Astrocyte of the hippocampus (primary cell): ENCODE results near the gene ANGPTL5.
"Not testable (repeated sequence)": the region's sequence is repeated elsewhere in the genome, so short reads cannot be mapped to it uniquely, and the experiment has no call there.

Source experiments
- DNase-seq: peaks from one replicate; pipeline ENCODE4 v3.0.0; 2011; ENCODE audit warnings: low read depth, low spot score

The ANGPTL5 gene

GRCh38 chr11:101889767-101890166 is 26.6 kb downstream of the ANGPTL5 start:
- DNase-seq: no peak

- DNase-seq: no peak
These were observed 30.7 kb downstream of the ANGPTL5 start for GRCh38 chr11:101885631-101886030.

GRCh38 chr11:101881586-101881985 is 34.7 kb downstream of the ANGPTL5 start:
- DNase-seq: no peak

DNA sequence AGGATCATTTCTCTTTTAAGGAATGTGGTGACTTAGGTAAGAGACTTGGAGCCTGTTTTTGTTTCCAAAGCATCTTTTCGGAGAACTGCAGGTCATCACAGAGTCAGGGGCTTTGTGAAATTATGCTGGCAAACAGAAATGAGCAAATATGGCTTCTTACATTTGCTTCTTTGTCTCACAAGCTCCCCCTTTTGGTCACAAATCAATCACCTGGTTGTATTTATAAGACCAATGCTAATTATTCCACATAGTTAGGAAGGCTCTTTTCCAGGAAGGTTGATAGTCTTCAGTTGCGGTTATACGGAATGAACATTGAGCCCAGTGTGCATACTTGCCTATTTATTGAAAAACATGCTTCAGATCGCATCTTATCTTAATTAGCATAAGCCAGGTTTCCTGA is 36.1 kb downstream of the ANGPTL5 start:
- DNase-seq: peak; percentile 68

DNA sequence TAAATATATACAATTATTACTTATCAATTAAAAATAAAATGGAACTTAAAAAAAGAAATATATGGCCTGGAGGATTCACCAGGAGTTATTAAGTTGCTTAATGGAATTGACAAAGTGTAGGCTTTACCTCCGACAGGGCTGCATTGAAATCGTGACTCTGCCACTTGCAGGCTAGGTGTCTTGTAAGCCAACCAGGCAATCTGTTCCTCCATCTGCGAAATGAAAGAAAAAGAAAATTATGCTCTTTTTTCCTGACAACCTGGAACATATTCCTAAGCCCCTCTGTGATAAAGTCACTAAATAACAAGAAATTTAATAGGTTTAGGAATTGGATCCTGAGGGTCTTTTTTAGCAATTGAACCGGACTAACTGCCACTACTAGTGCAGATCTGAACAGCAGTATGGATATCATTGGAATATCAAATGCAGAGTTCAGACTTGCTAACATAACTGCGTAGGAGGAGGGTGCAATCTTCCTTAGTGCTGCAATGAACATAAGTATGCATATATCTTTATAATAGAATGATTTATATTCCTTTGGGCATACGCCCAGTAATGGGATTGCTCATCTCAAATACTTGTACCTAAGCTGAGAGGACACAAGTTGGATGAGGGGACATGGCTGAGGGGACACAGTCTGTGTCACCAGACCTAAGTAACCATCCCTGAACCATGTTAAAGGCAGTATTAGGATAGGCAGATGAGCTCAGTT is 44.0 kb downstream of the ANGPTL5 start:
- DNase-seq: no peak

DNA sequence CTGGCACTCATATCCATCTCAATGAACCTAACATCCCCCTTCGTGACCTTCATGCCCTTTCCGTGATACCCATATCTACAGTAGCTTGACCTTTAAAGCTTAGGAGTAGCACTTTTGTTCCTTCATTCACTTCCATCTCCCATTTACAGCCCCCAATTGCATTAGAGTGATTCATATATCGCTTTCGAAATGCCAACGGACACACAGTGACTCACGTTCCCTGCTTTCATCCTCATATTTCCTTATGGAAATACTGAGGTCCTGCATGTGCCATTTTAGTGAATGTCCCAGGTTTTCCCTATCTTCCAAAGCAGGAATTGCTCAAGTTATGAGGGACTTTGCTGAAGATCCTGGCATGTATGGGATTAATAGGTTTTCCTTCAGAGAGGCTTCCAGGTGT is 45.8 kb downstream of the ANGPTL5 start:
- DNase-seq: peak; percentile 44

- DNase-seq: peak; percentile 57
These were observed 48.4 kb downstream of the ANGPTL5 start for GRCh38 chr11:101867951-101868350.

GRCh38 chr11:101866619-101867491 is 49.5 kb downstream of the ANGPTL5 start:
- peak; percentile 31 for DNase-seq

DNA sequence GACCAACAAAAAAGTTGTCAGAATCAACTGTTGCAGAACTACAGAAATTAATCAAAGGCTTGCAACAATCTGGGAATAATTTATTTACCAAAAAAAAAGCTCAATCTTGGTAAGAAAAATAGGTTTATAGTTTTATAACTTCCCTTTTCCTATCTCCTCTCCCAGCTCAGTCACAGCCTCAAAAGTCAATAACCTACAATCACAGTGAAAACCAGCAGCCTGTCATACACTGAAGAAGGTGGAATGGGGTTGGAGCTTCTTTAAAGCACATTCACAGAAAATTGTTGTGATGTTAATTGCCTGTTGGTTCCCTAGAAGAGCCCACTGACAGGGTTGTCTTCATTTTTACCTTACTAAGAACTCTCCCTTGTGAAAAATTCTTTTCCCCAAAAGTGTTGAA is 52.2 kb downstream of the ANGPTL5 start:
- DNase-seq: no peak

GRCh38 chr11:101863361-101863760 is 53.0 kb downstream of the ANGPTL5 start:
- peak; percentile 85 for DNase-seq

GRCh38 chr11:101862391-101863233 is 53.7 kb downstream of the ANGPTL5 start:
- peak; percentile 74 for DNase-seq

DNA sequence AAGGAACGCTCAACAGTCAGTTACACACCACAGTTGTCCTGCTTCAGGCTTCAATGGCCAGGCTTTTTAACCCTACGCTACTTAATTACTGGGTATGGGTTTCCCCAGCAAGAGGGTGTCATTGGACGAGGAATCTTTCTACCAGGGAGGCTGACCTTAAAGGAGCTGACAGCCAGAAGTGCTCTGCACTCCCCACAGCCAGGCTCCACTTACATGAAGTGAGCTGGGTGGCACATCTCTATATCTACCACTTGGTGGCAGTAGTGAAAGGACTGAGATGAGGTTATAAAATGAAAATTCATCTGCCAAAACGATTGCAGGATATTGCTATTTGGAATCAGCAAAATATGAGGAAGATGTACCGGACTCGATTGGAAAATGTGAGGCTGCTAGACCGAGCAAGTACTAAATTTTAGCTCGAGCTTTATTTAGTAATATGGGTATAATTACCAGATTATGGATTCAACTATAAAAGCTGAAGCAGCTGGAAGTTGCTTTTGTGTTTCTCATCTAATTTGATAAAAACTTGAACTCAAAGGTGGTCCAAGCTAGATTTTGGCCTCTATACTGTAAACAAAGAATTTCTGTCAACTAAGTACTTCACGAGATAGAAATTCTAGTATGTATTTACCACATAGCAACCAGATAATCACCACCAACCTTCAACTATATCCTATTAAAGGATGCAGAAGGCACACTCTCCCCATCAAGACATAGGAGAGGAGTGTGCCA is 55.5 kb downstream of the ANGPTL5 start:
- DNase-seq: peak; percentile 67

- DNase-seq: not testable (repeated sequence)
These were observed 64.1 kb downstream of the ANGPTL5 start for GRCh38 chr11:101852260-101852659.

- DNase-seq: peak; percentile 30
These were observed 68.1 kb downstream of the ANGPTL5 start for GRCh38 chr11:101848262-101848661.

- no peak for DNase-seq
These were observed 71.7 kb downstream of the ANGPTL5 start for GRCh38 chr11:101844608-101845007.

DNA sequence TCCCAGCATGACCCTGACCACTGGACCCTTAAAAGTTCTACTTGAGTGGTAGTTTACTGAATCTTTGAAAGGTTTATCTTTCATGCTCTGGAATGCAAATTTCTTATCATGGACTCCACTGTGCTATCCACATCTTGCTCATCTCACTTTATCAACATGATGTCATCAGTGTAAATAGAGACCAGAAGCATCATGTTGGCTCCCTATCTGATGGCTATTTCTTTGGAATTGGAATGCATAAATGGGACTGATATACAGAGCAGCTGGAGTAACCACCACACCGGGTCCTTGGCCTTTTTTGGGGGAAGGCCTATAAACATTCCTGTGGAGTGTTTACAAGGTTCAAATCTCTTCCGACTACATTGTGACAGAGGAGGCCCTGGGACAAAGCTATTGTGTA is 75.6 kb downstream of the ANGPTL5 start:
- no peak for DNase-seq
